Measurements from ENCODE around the gene SMAD7.
A peak's percentile ranks its signal among the peaks of the same experiment; 100 is the strongest.

Gene SMAD7

GRCh38 chr18:48959921-48960920 is 9.5 kb upstream of the SMAD7 start:
- no peak overlapping the region for H3K9ac ChIP-seq (ENCODE audit: low read depth in 1 of 2, low read length in 2 of 2)
- no peak overlapping the region for H3K4me3 ChIP-seq (ENCODE audit: low read length in 2 of 2)
- H3K36me3 ChIP-seq (ENCODE audit: control insufficient read depth in 2 of 2, insufficient read depth in 2 of 2, low read length in 2 of 2): no peaks in the 10 kb centered on the region
- H3K4me1 ChIP-seq (ENCODE audit: control insufficient read depth in 2 of 2, insufficient read depth in 2 of 2, low read length in 2 of 2): peaks cover 0 to 6% of the 10 kb centered on the region in 2 donors
- no peak overlapping the region for H3K27ac ChIP-seq (ENCODE audit: low read depth in 2 of 2, low read length in 2 of 2)
- H3K27me3 ChIP-seq (ENCODE audit: control insufficient read depth in 2 of 2, insufficient read depth in 2 of 2, low read length in 2 of 2): no peaks in the 10 kb centered on the region
- H3K9me3 ChIP-seq (ENCODE audit: control insufficient read depth in 2 of 2, low read length in 2 of 2): no peaks in the 10 kb centered on the region

- H3K27ac ChIP-seq (ENCODE audit: low read depth in 2 of 2, low read length in 2 of 2): no peak overlapping the region
- H3K27me3 ChIP-seq (ENCODE audit: control insufficient read depth in 2 of 2, insufficient read depth in 2 of 2, low read length in 2 of 2): no peaks in the 10 kb centered on the region
- H3K4me1 ChIP-seq (ENCODE audit: control insufficient read depth in 2 of 2, insufficient read depth in 2 of 2, low read length in 2 of 2): peaks cover 0 to 6% of the 10 kb centered on the region in 2 donors
- no peak overlapping the region for H3K9ac ChIP-seq (ENCODE audit: low read depth in 1 of 2, low read length in 2 of 2)
- H3K36me3 ChIP-seq (ENCODE audit: control insufficient read depth in 2 of 2, insufficient read depth in 2 of 2, low read length in 2 of 2): no peaks in the 10 kb centered on the region
- H3K9me3 ChIP-seq (ENCODE audit: control insufficient read depth in 2 of 2, low read length in 2 of 2): no peaks in the 10 kb centered on the region
- H3K4me3 ChIP-seq (ENCODE audit: low read length in 2 of 2): no peak overlapping the region
Measured at GRCh38 chr18:48959551-48959920, 8.8 kb upstream of the SMAD7 start.

- H3K4me3 ChIP-seq (ENCODE audit: low read length in 2 of 2): no peak overlapping the region
- no peaks in the 10 kb centered on the region for H3K27me3 ChIP-seq (ENCODE audit: control insufficient read depth in 2 of 2, insufficient read depth in 2 of 2, low read length in 2 of 2)
- H3K4me1 ChIP-seq (ENCODE audit: control insufficient read depth in 2 of 2, insufficient read depth in 2 of 2, low read length in 2 of 2): peaks cover 0 to 6% of the 10 kb centered on the region in 2 donors
- no peak overlapping the region for H3K9ac ChIP-seq (ENCODE audit: low read depth in 1 of 2, low read length in 2 of 2)
- no peaks in the 10 kb centered on the region for H3K9me3 ChIP-seq (ENCODE audit: control insufficient read depth in 2 of 2, low read length in 2 of 2)
- no peaks in the 10 kb centered on the region for H3K36me3 ChIP-seq (ENCODE audit: control insufficient read depth in 2 of 2, insufficient read depth in 2 of 2, low read length in 2 of 2)
- no peak overlapping the region for H3K27ac ChIP-seq (ENCODE audit: low read depth in 2 of 2, low read length in 2 of 2)
Measured at GRCh38 chr18:48958951-48959350, 8.2 kb upstream of the SMAD7 start.

GRCh38 chr18:48957616-48958015 is 6.9 kb upstream of the SMAD7 start:
- Histone ChIP-seq H3K9ac (ENCODE audit: low read depth in 1 of 2, low read length in 2 of 2) (no peak overlapping the region), H3K4me3 (ENCODE audit: low read length in 2 of 2) (no peak overlapping the region), H3K9me3 (ENCODE audit: control insufficient read depth in 2 of 2, low read length in 2 of 2) (no peaks in the 10 kb centered on the region), H3K4me1 (ENCODE audit: control insufficient read depth in 2 of 2, insufficient read depth in 2 of 2, low read length in 2 of 2) (peaks cover 0 to 12% of the 10 kb centered on the region in 2 donors), H3K27ac (ENCODE audit: low read depth in 2 of 2, low read length in 2 of 2) (peak overlapping the region in 1 of 2 donors; percentile 21), H3K36me3 (ENCODE audit: control insufficient read depth in 2 of 2, insufficient read depth in 2 of 2, low read length in 2 of 2) (no peaks in the 10 kb centered on the region), H3K27me3 (ENCODE audit: control insufficient read depth in 2 of 2, insufficient read depth in 2 of 2, low read length in 2 of 2) (no peaks in the 10 kb centered on the region)

- Histone ChIP-seq H3K27ac (ENCODE audit: low read depth in 2 of 2, low read length in 2 of 2) (no peak overlapping the region), H3K9ac (ENCODE audit: low read depth in 1 of 2, low read length in 2 of 2) (no peak overlapping the region), H3K4me1 (ENCODE audit: control insufficient read depth in 2 of 2, insufficient read depth in 2 of 2, low read length in 2 of 2) (peaks cover 0 to 12% of the 10 kb centered on the region in 2 donors), H3K9me3 (ENCODE audit: control insufficient read depth in 2 of 2, low read length in 2 of 2) (no peaks in the 10 kb centered on the region), H3K36me3 (ENCODE audit: control insufficient read depth in 2 of 2, insufficient read depth in 2 of 2, low read length in 2 of 2) (no peaks in the 10 kb centered on the region), H3K27me3 (ENCODE audit: control insufficient read depth in 2 of 2, insufficient read depth in 2 of 2, low read length in 2 of 2) (no peaks in the 10 kb centered on the region), H3K4me3 (ENCODE audit: low read length in 2 of 2) (no peak overlapping the region)
Measured at GRCh38 chr18:48957136-48957535, 6.4 kb upstream of the SMAD7 start.

- Histone ChIP-seq H3K4me1 (ENCODE audit: control insufficient read depth in 2 of 2, insufficient read depth in 2 of 2, low read length in 2 of 2) (peaks cover 0 to 10% of the 10 kb centered on the region in 2 donors), H3K36me3 (ENCODE audit: control insufficient read depth in 2 of 2, insufficient read depth in 2 of 2, low read length in 2 of 2) (no peaks in the 10 kb centered on the region), H3K9me3 (ENCODE audit: control insufficient read depth in 2 of 2, low read length in 2 of 2) (no peaks in the 10 kb centered on the region), H3K9ac (ENCODE audit: low read depth in 1 of 2, low read length in 2 of 2) (no peak overlapping the region), H3K4me3 (ENCODE audit: low read length in 2 of 2) (no peak overlapping the region), H3K27ac (ENCODE audit: low read depth in 2 of 2, low read length in 2 of 2) (peak overlapping the region; percentile 47 to 56), H3K27me3 (ENCODE audit: control insufficient read depth in 2 of 2, insufficient read depth in 2 of 2, low read length in 2 of 2) (no peaks in the 10 kb centered on the region)
Measured at GRCh38 chr18:48956356-48956755, 5.6 kb upstream of the SMAD7 start.

- no peak overlapping the region for H3K4me3 ChIP-seq (ENCODE audit: low read length in 2 of 2)
- no peaks in the 10 kb centered on the region for H3K27me3 ChIP-seq (ENCODE audit: control insufficient read depth in 2 of 2, insufficient read depth in 2 of 2, low read length in 2 of 2)
- no peaks in the 10 kb centered on the region for H3K9me3 ChIP-seq (ENCODE audit: control insufficient read depth in 2 of 2, low read length in 2 of 2)
- H3K9ac ChIP-seq (ENCODE audit: low read depth in 1 of 2, low read length in 2 of 2): no peak overlapping the region
- H3K36me3 ChIP-seq (ENCODE audit: control insufficient read depth in 2 of 2, insufficient read depth in 2 of 2, low read length in 2 of 2): no peaks in the 10 kb centered on the region
- H3K4me1 ChIP-seq (ENCODE audit: control insufficient read depth in 2 of 2, insufficient read depth in 2 of 2, low read length in 2 of 2): peaks cover 0 to 10% of the 10 kb centered on the region in 2 donors
- H3K27ac ChIP-seq (ENCODE audit: low read depth in 2 of 2, low read length in 2 of 2): peak overlapping the region; percentile 47 to 56
Measured at GRCh38 chr18:48955830-48956261, 5.1 kb upstream of the SMAD7 start.

GRCh38 chr18:48954886-48955819 is 4.4 kb upstream of the SMAD7 start:
- peaks cover 0 to 7% of the 10 kb centered on the region in 2 donors for H3K4me1 ChIP-seq (ENCODE audit: control insufficient read depth in 2 of 2, insufficient read depth in 2 of 2, low read length in 2 of 2)
- no peaks in the 10 kb centered on the region for H3K36me3 ChIP-seq (ENCODE audit: control insufficient read depth in 2 of 2, insufficient read depth in 2 of 2, low read length in 2 of 2)
- no peak overlapping the region for H3K9ac ChIP-seq (ENCODE audit: low read depth in 1 of 2, low read length in 2 of 2)
- H3K27me3 ChIP-seq (ENCODE audit: control insufficient read depth in 2 of 2, insufficient read depth in 2 of 2, low read length in 2 of 2): no peaks in the 10 kb centered on the region
- H3K27ac ChIP-seq (ENCODE audit: low read depth in 2 of 2, low read length in 2 of 2): peak overlapping the region; percentile 16 to 56
- no peak overlapping the region for H3K4me3 ChIP-seq (ENCODE audit: low read length in 2 of 2)
- no peaks in the 10 kb centered on the region for H3K9me3 ChIP-seq (ENCODE audit: control insufficient read depth in 2 of 2, low read length in 2 of 2)

- Histone ChIP-seq H3K36me3 (ENCODE audit: control insufficient read depth in 2 of 2, insufficient read depth in 2 of 2, low read length in 2 of 2) (no peaks in the 10 kb centered on the region), H3K27me3 (ENCODE audit: control insufficient read depth in 2 of 2, insufficient read depth in 2 of 2, low read length in 2 of 2) (no peaks in the 10 kb centered on the region), H3K27ac (ENCODE audit: low read depth in 2 of 2, low read length in 2 of 2) (peak overlapping the region; percentile 96 to 98), H3K9me3 (ENCODE audit: control insufficient read depth in 2 of 2, low read length in 2 of 2) (no peaks in the 10 kb centered on the region), H3K4me3 (ENCODE audit: low read length in 2 of 2) (peak overlapping the region; percentile 64 to 80), H3K9ac (ENCODE audit: low read depth in 1 of 2, low read length in 2 of 2) (peak overlapping the region; percentile 85), H3K4me1 (ENCODE audit: control insufficient read depth in 2 of 2, insufficient read depth in 2 of 2, low read length in 2 of 2) (peaks cover 0 to 7% of the 10 kb centered on the region in 2 donors)
Measured at GRCh38 chr18:48953104-48953706, 2.4 kb upstream of the SMAD7 start.
